ENCODE data around the gene SEPTIN14. TPM values are rescaled to one million over a fixed set of nuclear protein-coding genes. Genes with fewer than 3 reads are reported as not detected.

Gene SEPTIN14
- total and polyA plus RNA-seq, 2 donors from 2014 or later = not detected

GRCh38 chr7:55784151-55784550 lies 78.4 kb downstream of the SEPTIN14 start:
- Histone ChIP-seq H3K27ac (ENCODE audit: low read depth in 2 of 2, low read length in 2 of 2) (no peak overlapping the region), H3K27me3 (ENCODE audit: control insufficient read depth, insufficient read depth, low read length) (no peaks in the 10 kb centered on the region), H3K36me3 (ENCODE audit: control insufficient read depth in 2 of 3, insufficient read depth in 3 of 3, low read length in 3 of 3) (no peaks in the 10 kb centered on the region), H3K9ac (ENCODE audit: low read length in 3 of 3) (no peak overlapping the region), H3K4me3 (ENCODE audit: low read length in 3 of 3) (no peak overlapping the region), H3K9me3 (ENCODE audit: control insufficient read depth in 2 of 3, insufficient read depth in 1 of 3, low read length in 3 of 3) (no peaks in the 10 kb centered on the region), H3K4me1 (ENCODE audit: control insufficient read depth in 2 of 3, insufficient read depth in 2 of 3, low read depth in 1 of 3, low read length in 3 of 3) (no peaks in the 10 kb centered on the region)
- no peak for TF ChIP-seq CTCF (IDR thresholded peaks at IDR 0.05; ENCODE audit: borderline replicate concordance, extremely low read depth, insufficient read depth)
- no peak for FAIRE-seq
- intact Hi-C loops (cut with DNase I) = no loop called here
- DNase-seq = no peak

GRCh38 chr7:55778631-55779030 lies 83.9 kb downstream of the SEPTIN14 start:
- H3K27ac ChIP-seq (ENCODE audit: low read depth in 2 of 2, low read length in 2 of 2) = no peak overlapping the region
- no peaks in the 10 kb centered on the region for H3K9me3 ChIP-seq (ENCODE audit: control insufficient read depth in 2 of 3, insufficient read depth in 1 of 3, low read length in 3 of 3)
- no peak for FAIRE-seq
- intact Hi-C loops (cut with DNase I) = no loop called here
- no peaks in the 10 kb centered on the region for H3K4me1 ChIP-seq (ENCODE audit: control insufficient read depth in 2 of 3, insufficient read depth in 2 of 3, low read depth in 1 of 3, low read length in 3 of 3)
- H3K36me3 ChIP-seq (ENCODE audit: control insufficient read depth in 2 of 3, insufficient read depth in 3 of 3, low read length in 3 of 3) = no peaks in the 10 kb centered on the region
- TF ChIP-seq CTCF (IDR thresholded peaks at IDR 0.05; ENCODE audit: borderline replicate concordance, extremely low read depth, insufficient read depth) = no peak
- no peaks in the 10 kb centered on the region for H3K27me3 ChIP-seq (ENCODE audit: control insufficient read depth, insufficient read depth, low read length)
- H3K4me3 ChIP-seq (ENCODE audit: low read length in 3 of 3) = no peak overlapping the region
- H3K9ac ChIP-seq (ENCODE audit: low read length in 3 of 3) = no peak overlapping the region
- DNase-seq = no peak

- H3K9ac ChIP-seq (ENCODE audit: low read length in 3 of 3) = no peak overlapping the region
- H3K4me1 ChIP-seq (ENCODE audit: control insufficient read depth in 2 of 3, insufficient read depth in 2 of 3, low read depth in 1 of 3, low read length in 3 of 3) = no peaks in the 10 kb centered on the region
- TF ChIP-seq CTCF (IDR thresholded peaks at IDR 0.05; ENCODE audit: borderline replicate concordance, extremely low read depth, insufficient read depth) = no peak
- H3K9me3 ChIP-seq (ENCODE audit: control insufficient read depth in 2 of 3, insufficient read depth in 1 of 3, low read length in 3 of 3) = no peaks in the 10 kb centered on the region
- H3K4me3 ChIP-seq (ENCODE audit: low read length in 3 of 3) = no peak overlapping the region
- H3K27me3 ChIP-seq (ENCODE audit: control insufficient read depth, insufficient read depth, low read length) = no peaks in the 10 kb centered on the region
- intact Hi-C loops (cut with DNase I) = no loop called here
- H3K36me3 ChIP-seq (ENCODE audit: control insufficient read depth in 2 of 3, insufficient read depth in 3 of 3, low read length in 3 of 3) = no peaks in the 10 kb centered on the region
- FAIRE-seq (no peak), DNase-seq (no peak)
- H3K27ac ChIP-seq (ENCODE audit: low read depth in 2 of 2, low read length in 2 of 2) = no peak overlapping the region
Observed at GRCh38 chr7:55776196-55776595, 86.4 kb downstream of the SEPTIN14 start.

- FAIRE-seq = no peak
- no peaks in the 10 kb centered on the region for H3K27me3 ChIP-seq (ENCODE audit: control insufficient read depth, insufficient read depth, low read length)
- DNase-seq = no peak
- H3K27ac ChIP-seq (ENCODE audit: low read depth in 2 of 2, low read length in 2 of 2) = no peak overlapping the region
- no peaks in the 10 kb centered on the region for H3K9me3 ChIP-seq (ENCODE audit: control insufficient read depth in 2 of 3, insufficient read depth in 1 of 3, low read length in 3 of 3)
- H3K36me3 ChIP-seq (ENCODE audit: control insufficient read depth in 2 of 3, insufficient read depth in 3 of 3, low read length in 3 of 3) = no peaks in the 10 kb centered on the region
- TF ChIP-seq CTCF (IDR thresholded peaks at IDR 0.05; ENCODE audit: borderline replicate concordance, extremely low read depth, insufficient read depth) = no peak
- no peak overlapping the region for H3K4me3 ChIP-seq (ENCODE audit: low read length in 3 of 3)
- intact Hi-C loops (cut with DNase I) = no loop called here
- H3K4me1 ChIP-seq (ENCODE audit: control insufficient read depth in 2 of 3, insufficient read depth in 2 of 3, low read depth in 1 of 3, low read length in 3 of 3) = no peaks in the 10 kb centered on the region
- H3K9ac ChIP-seq (ENCODE audit: low read length in 3 of 3) = no peak overlapping the region
Observed at GRCh38 chr7:55775051-55775420, 87.5 kb downstream of the SEPTIN14 start.
